PC-9 (cell line): ENCODE results near the gene FGFR2.

ENCODE experiments used
- EZH2 ChIP-seq: fragments of 200-600 bp; sonication (generic); IDR thresholded peaks from 2 replicates; pipeline ENCODE4 v1.8.0; 2017; ENCODE audit warnings: antibody characterized with exemption, low read depth
- TF ChIP-seq, protein P1 (sequence below): fragments of 200-600 bp; sonication (generic); conservative IDR thresholded peaks from 2 replicates; pipeline ENCODE4 v1.6.1; 2017; ENCODE audit warnings: mixed run types, antibody characterized with exemption, mild to moderate bottlenecking, moderate library complexity

DNA sequence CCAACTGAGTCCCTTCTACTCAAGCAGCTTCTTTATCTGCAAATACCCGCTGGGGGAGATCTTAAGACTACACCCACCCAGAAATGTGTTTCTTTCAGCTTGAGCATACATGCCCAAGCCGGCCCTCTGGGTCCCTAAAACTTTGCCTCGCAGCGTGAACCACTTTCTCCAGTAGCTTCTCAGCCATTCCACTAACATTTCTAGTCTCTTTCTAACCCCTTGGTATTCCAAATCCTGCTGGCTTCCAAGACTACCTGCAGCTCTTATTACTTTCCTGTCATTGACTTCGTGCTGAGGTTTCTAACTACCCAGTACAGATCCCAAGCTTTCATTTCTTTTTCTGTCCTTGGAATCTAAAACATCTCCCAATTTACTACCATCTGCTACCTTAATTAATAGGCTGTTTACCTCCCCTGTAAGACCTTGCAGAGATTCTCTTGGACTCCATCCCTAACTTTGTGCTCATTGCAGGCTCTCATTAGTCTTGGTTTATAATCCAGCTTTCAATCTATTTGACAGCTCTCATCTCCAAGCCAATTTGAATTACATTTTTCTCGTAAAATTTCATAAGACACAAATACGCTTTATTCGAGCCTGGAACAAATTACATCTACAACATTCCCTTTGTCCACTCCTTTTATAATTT lies 153.6 kb downstream of the FGFR2 start:
- TF ChIP-seq, protein P1, sequence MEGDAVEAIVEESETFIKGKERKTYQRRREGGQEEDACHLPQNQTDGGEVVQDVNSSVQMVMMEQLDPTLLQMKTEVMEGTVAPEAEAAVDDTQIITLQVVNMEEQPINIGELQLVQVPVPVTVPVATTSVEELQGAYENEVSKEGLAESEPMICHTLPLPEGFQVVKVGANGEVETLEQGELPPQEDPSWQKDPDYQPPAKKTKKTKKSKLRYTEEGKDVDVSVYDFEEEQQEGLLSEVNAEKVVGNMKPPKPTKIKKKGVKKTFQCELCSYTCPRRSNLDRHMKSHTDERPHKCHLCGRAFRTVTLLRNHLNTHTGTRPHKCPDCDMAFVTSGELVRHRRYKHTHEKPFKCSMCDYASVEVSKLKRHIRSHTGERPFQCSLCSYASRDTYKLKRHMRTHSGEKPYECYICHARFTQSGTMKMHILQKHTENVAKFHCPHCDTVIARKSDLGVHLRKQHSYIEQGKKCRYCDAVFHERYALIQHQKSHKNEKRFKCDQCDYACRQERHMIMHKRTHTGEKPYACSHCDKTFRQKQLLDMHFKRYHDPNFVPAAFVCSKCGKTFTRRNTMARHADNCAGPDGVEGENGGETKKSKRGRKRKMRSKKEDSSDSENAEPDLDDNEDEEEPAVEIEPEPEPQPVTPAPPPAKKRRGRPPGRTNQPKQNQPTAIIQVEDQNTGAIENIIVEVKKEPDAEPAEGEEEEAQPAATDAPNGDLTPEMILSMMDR: no peak
- TF ChIP-seq EZH2: no peak
